ENCODE data around the gene GIGYF2. TPM values are rescaled to one million over a fixed set of nuclear protein-coding genes. Genes with fewer than 3 reads are reported as not detected.

The GIGYF2 gene
- total RNA-seq, 1 experiment from 2014 or later: 59.6 TPM

DNA sequence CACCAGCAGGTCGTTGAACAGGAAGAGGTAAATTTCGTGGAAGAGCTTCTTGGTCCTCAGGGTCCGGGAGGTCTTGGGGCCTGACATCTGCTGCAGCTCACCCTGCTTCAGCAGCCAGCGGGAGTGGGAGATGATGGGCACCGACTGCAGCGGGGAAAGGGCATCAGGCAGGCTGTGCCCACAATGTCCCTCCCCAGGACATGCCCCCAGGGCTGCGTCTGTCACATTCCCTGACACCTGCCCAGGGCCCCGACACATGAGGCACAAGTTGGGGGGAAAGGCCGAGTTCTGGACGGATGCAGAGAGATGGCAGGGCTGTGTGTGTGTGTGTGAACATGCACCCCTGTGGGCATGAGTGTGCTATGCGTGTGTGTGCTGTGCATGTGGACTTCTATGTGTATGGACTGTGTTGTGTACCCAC, 186.9 kb downstream of the GIGYF2 start:
- H3K9me3 ChIP-seq (ENCODE audit: low read length): no peaks in the 10 kb centered on the region
- H3K36me3 ChIP-seq (ENCODE audit: insufficient read depth, low read length): no peaks in the 10 kb centered on the region
- H3K4me1 ChIP-seq (ENCODE audit: low read length): no peaks in the 10 kb centered on the region
- no peaks in the 10 kb centered on the region for H3K79me2 ChIP-seq (ENCODE audit: low read length)
- H3K4me3 ChIP-seq (ENCODE audit: low read length): no peak overlapping the region
- no peaks in the 10 kb centered on the region for H4K20me1 ChIP-seq (ENCODE audit: insufficient read depth, low read depth, low read length)
- no peak overlapping the region for H3K27ac ChIP-seq (ENCODE audit: low read length)
- H2AFZ ChIP-seq (ENCODE audit: low read length): no peak overlapping the region
- H3K27me3 ChIP-seq (ENCODE audit: low read length): no peaks in the 10 kb centered on the region
- no peak overlapping the region for H3K9ac ChIP-seq (ENCODE audit: low read length)
- H3K9me2 ChIP-seq (replicated peaks; ENCODE audit: insufficient read depth, low read length): no peaks in the 10 kb centered on the region
- DNase-seq: no peak
- no peak overlapping the region for H3K4me2 ChIP-seq (ENCODE audit: low read depth, low read length, poor library complexity, severe bottlenecking)

DNA sequence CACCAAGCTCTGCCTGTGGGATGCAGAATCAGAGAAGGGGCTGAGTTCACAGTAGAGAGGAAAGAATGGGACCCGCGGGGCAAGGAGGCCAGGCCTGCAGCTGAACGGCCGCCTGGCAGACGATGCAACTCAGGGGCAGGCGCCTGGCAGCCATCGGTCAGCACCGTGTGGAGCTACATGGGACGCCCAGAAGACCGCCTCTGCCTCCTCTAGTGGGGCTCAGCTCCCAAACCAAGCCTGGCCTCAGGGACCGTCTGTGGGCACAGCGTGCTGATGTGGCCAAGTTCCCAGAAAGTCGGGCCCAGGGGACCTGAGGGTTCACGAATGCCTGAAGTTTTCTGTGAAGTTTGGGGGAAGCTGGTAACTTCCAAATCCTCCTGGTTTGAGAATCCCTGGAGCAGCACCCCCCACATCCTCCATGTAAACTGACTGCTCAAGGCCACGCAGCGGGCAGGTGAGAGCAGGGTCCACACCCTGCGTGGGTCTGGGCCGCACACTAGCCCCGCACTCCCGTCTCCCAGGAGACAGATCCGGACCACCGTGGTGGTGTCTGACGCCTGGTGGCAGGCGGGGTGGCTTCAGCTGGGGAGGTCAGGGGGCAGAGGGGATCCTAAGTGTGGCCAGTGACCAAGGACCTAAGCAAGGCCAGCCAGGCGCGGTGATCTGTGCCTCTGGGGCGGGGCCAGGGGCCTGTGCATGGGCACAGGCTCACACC, 187.6 kb downstream of the GIGYF2 start:
- Histone ChIP-seq H3K36me3 (ENCODE audit: insufficient read depth, low read length) (no peaks in the 10 kb centered on the region), H3K27me3 (ENCODE audit: low read length) (no peaks in the 10 kb centered on the region), H3K4me3 (ENCODE audit: low read length) (no peak overlapping the region), H3K79me2 (ENCODE audit: low read length) (no peaks in the 10 kb centered on the region), H3K4me2 (ENCODE audit: low read depth, low read length, poor library complexity, severe bottlenecking) (no peak overlapping the region), H3K9me2 (replicated peaks; ENCODE audit: insufficient read depth, low read length) (no peaks in the 10 kb centered on the region), H3K4me1 (ENCODE audit: low read length) (no peaks in the 10 kb centered on the region), H3K9me3 (ENCODE audit: low read length) (no peaks in the 10 kb centered on the region), H2AFZ (ENCODE audit: low read length) (no peak overlapping the region), H4K20me1 (ENCODE audit: insufficient read depth, low read depth, low read length) (no peaks in the 10 kb centered on the region), H3K9ac (ENCODE audit: low read length) (no peak overlapping the region), H3K27ac (ENCODE audit: low read length) (no peak overlapping the region)
- DNase-seq: no peak

DNA sequence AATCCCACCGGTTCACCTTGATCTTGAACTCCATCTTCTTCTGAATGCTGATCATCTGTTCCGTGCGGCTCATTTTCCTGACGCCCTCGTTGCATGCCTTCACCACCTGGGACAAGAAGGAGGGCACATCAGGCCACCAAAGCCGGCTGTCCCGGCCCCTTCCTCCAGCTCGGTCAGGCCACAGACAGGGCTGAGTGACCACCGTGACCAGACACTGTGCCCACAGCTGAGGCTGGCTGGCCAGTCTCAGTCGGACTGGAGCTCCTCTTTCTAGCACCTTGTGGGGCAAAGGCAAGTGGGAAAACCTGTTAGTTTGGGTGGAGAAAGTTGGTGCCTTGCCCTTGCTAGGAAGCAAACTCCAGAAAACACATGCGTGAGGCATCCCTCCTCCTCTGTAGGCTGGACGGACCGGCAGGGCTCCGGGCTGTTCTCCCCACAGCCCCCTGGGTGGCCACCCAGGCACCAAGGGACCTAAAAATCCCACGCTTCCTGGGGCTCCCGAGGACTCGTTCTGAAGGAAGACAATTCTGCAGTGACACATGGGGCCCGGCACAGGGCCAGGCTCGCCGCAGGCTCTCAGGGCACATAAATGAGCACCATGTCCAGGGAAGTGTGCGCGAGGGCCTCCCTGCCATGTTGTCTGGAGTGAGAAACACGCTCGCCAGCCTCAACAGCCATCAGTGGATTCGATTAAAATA, 188.3 kb downstream of the GIGYF2 start:
- Histone ChIP-seq H3K9me2 (replicated peaks; ENCODE audit: insufficient read depth, low read length) (no peaks in the 10 kb centered on the region), H3K4me2 (ENCODE audit: low read depth, low read length, poor library complexity, severe bottlenecking) (no peak overlapping the region), H3K36me3 (ENCODE audit: insufficient read depth, low read length) (no peaks in the 10 kb centered on the region), H3K9ac (ENCODE audit: low read length) (no peak overlapping the region), H3K27me3 (ENCODE audit: low read length) (no peaks in the 10 kb centered on the region), H3K79me2 (ENCODE audit: low read length) (no peaks in the 10 kb centered on the region), H2AFZ (ENCODE audit: low read length) (no peak overlapping the region), H4K20me1 (ENCODE audit: insufficient read depth, low read depth, low read length) (no peaks in the 10 kb centered on the region), H3K4me3 (ENCODE audit: low read length) (no peak overlapping the region), H3K27ac (ENCODE audit: low read length) (no peak overlapping the region), H3K4me1 (ENCODE audit: low read length) (no peaks in the 10 kb centered on the region), H3K9me3 (ENCODE audit: low read length) (no peaks in the 10 kb centered on the region)
- no peak for DNase-seq

DNA sequence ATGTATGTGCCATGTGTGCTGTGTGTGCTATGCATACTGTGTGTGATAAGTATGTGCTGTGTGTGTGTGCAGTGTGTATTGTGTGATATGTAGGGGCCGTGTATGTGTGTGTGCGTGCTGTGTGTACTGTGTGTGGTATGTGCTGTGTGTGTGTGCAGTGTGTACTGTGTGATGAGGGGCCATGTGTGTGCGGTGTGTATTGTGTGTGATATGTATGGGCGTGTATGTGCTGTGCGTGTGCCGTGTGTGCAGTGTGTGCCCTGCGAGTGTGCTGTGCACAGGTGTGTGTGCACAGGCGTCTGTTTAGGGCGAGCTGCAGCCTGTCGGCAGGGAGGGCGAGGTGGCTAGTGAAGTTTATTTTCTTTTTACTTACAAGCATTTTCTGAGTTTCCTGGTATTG, 189.0 kb downstream of the GIGYF2 start:
- Histone ChIP-seq H3K4me3 (ENCODE audit: low read length) (no peak overlapping the region), H3K9me2 (replicated peaks; ENCODE audit: insufficient read depth, low read length) (no peaks in the 10 kb centered on the region), H4K20me1 (ENCODE audit: insufficient read depth, low read depth, low read length) (no peaks in the 10 kb centered on the region), H3K27ac (ENCODE audit: low read length) (no peak overlapping the region), H3K4me1 (ENCODE audit: low read length) (peaks cover 6% of the 10 kb centered on the region; the same call in 1 of the 2 replicates), H3K27me3 (ENCODE audit: low read length) (no peaks in the 10 kb centered on the region), H3K4me2 (ENCODE audit: low read depth, low read length, poor library complexity, severe bottlenecking) (no peak overlapping the region), H3K36me3 (ENCODE audit: insufficient read depth, low read length) (no peaks in the 10 kb centered on the region), H3K79me2 (ENCODE audit: low read length) (no peaks in the 10 kb centered on the region), H2AFZ (ENCODE audit: low read length) (no peak overlapping the region), H3K9me3 (ENCODE audit: low read length) (no peaks in the 10 kb centered on the region), H3K9ac (ENCODE audit: low read length) (no peak overlapping the region)
- no peak for DNase-seq

DNA sequence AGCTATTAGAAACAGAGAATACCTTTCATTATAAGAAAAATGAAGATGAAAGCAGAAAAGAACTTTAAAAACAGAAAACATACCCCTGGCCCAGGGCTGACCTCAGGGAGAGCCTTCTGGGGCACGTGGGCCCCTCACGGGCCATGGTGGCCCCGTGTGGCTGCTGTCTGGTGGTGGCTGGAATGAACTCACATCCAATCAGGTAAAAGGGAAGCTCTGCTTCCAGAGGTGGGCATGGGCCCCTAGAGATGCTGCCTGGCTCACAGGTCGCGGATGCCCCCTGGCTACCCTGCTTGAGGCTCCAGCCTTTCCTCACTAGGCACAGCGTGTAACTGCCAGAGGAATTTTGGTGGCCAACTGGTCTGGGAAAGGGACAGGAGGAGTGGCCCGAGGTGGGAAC, 189.5 kb downstream of the GIGYF2 start:
- no peak overlapping the region for H3K4me3 ChIP-seq (ENCODE audit: low read length)
- DNase-seq: no peak
- no peaks in the 10 kb centered on the region for H3K9me3 ChIP-seq (ENCODE audit: low read length)
- H3K36me3 ChIP-seq (ENCODE audit: insufficient read depth, low read length): no peaks in the 10 kb centered on the region
- H3K4me2 ChIP-seq (ENCODE audit: low read depth, low read length, poor library complexity, severe bottlenecking): no peak overlapping the region
- H3K9me2 ChIP-seq (replicated peaks; ENCODE audit: insufficient read depth, low read length): no peaks in the 10 kb centered on the region
- no peak overlapping the region for H3K9ac ChIP-seq (ENCODE audit: low read length)
- no peaks in the 10 kb centered on the region for H4K20me1 ChIP-seq (ENCODE audit: insufficient read depth, low read depth, low read length)
- H2AFZ ChIP-seq (ENCODE audit: low read length): no peak overlapping the region
- no peaks in the 10 kb centered on the region for H3K27me3 ChIP-seq (ENCODE audit: low read length)
- H3K4me1 ChIP-seq (ENCODE audit: low read length): peaks cover 6% of the 10 kb centered on the region; the same call in 1 of the 2 replicates
- H3K27ac ChIP-seq (ENCODE audit: low read length): no peak overlapping the region
- no peaks in the 10 kb centered on the region for H3K79me2 ChIP-seq (ENCODE audit: low read length)

DNA sequence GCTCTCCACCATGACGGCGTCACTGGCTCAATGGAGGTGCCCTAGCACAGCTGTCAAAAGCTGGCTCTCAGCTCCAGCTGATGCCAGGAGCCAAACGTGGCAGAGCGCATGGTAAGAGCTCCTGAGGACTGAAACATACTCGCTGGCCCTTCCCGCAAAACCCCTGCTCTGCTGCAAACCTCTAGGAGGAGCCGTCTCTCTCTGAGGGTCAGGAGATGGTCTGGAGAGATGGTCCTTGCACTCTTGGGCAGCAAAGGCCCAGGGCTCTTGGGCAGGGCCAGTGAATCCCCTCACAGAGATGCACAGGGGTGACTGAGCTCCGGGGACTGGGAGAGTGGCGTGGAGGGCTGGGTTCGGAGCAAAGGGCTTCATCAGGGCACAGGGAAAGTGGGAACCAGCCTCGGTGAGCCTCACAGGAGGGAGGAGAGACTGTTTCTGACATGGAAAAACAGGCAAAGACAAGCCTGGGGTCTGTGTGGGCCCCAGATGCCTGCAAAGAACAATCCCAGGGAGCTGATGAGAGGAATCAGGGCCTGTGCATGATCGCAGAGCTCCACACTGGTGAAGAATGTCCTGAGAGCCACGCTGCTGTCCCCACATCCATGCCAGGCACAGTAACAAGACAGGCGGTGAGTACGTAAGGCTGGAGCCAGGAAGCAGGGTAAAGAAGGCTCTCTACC, 190.2 kb downstream of the GIGYF2 start:
- no peak for DNase-seq

DNA sequence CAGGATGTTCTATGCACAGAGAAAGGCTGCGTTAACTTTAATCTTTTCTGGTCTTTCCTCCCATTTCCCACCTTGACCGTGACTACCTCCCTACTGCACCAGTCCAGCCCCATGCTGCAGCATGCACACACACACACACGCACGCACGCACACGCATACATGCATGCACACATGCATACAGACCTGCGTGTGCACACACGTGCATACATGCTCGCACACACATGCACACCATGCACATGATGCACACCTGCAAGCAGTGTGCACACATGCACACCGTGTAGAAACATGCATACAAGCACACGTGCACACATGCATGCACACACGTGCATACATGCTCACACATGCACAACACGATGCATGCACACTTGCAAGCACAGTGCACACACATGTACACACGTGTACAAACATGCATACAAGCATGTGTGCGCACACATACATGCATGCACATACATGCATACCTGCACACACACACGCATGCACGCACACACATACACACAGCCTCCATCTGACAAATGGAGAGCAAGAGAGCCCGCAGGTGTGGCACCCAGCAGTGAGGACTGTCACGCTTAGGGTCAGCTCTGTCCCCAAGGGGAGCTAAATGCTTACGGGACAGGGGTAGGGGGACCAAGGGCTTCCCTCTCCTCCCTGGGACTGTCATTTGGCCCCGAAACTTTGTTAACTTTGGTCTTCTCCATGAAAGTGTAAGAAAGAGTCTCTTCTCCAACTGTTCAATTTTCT, 191.1 kb downstream of the GIGYF2 start:
- DNase-seq: no peak
- H3K4me1 ChIP-seq (ENCODE audit: low read length): peaks cover 6% of the 10 kb centered on the region; the same call in 1 of the 2 replicates
- H3K36me3 ChIP-seq (ENCODE audit: insufficient read depth, low read length): no peaks in the 10 kb centered on the region
- no peak overlapping the region for H3K9ac ChIP-seq (ENCODE audit: low read length)
- no peak overlapping the region for H3K4me3 ChIP-seq (ENCODE audit: low read length)
- H3K27ac ChIP-seq (ENCODE audit: low read length): no peak overlapping the region
- no peaks in the 10 kb centered on the region for H3K9me2 ChIP-seq (replicated peaks; ENCODE audit: insufficient read depth, low read length)
- H3K27me3 ChIP-seq (ENCODE audit: low read length): no peaks in the 10 kb centered on the region
- H3K9me3 ChIP-seq (ENCODE audit: low read length): no peaks in the 10 kb centered on the region
- H3K4me2 ChIP-seq (ENCODE audit: low read depth, low read length, poor library complexity, severe bottlenecking): no peak overlapping the region
- no peak overlapping the region for H2AFZ ChIP-seq (ENCODE audit: low read length)
- no peaks in the 10 kb centered on the region for H3K79me2 ChIP-seq (ENCODE audit: low read length)
- no peaks in the 10 kb centered on the region for H4K20me1 ChIP-seq (ENCODE audit: insufficient read depth, low read depth, low read length)

More for the DNA sequence above, 190.2 kb downstream of the GIGYF2 start:
- Histone ChIP-seq H3K9me3 (ENCODE audit: low read length) (no peaks in the 10 kb centered on the region), H3K9ac (ENCODE audit: low read length) (no peak overlapping the region), H3K27ac (ENCODE audit: low read length) (no peak overlapping the region), H2AFZ (ENCODE audit: low read length) (no peak overlapping the region), H3K79me2 (ENCODE audit: low read length) (no peaks in the 10 kb centered on the region), H3K4me1 (ENCODE audit: low read length) (peaks cover 6% of the 10 kb centered on the region; the same call in 1 of the 2 replicates), H3K9me2 (replicated peaks; ENCODE audit: insufficient read depth, low read length) (no peaks in the 10 kb centered on the region), H3K27me3 (ENCODE audit: low read length) (no peaks in the 10 kb centered on the region), H4K20me1 (ENCODE audit: insufficient read depth, low read depth, low read length) (no peaks in the 10 kb centered on the region), H3K4me3 (ENCODE audit: low read length) (no peak overlapping the region), H3K4me2 (ENCODE audit: low read depth, low read length, poor library complexity, severe bottlenecking) (no peak overlapping the region), H3K36me3 (ENCODE audit: insufficient read depth, low read length) (no peaks in the 10 kb centered on the region)
